Frontal cortex (tissue), 4 donors: Measurements from ENCODE around the gene UMAD1. TPM values are rescaled to one million over a fixed set of nuclear protein-coding genes. Genes with fewer than 3 reads are reported as not detected.
"Not testable (repeated sequence)": the region's sequence is repeated elsewhere in the genome, so short reads cannot be mapped to it uniquely, and the experiment has no call there.

ENCODE experiments used
- DNase-seq, 2 donors: peaks; one replicate each; pipeline ENCODE4 v3.0.0; 2012; ENCODE audit warnings: low spot score in 2 of 2
- FAIRE-seq: peaks from 2 replicates; lab custom pipeline; 2012; peaks lifted over from hg19 to GRCh38; lab: Jason Lieb, UNC
- total RNA-seq: library from RNA; depleted of rRNA; stranded (reverse); fragments of >200 nt; gene quantifications from one replicate; pipeline ENCODE4 v1.2.3, GENCODE V29; 2014
- donor health status: control.
- donor health status: control.
- donor health status: control.

The UMAD1 gene
- total RNA-seq, 1 donor from 2014 or later, result 7.3 TPM

DNA sequence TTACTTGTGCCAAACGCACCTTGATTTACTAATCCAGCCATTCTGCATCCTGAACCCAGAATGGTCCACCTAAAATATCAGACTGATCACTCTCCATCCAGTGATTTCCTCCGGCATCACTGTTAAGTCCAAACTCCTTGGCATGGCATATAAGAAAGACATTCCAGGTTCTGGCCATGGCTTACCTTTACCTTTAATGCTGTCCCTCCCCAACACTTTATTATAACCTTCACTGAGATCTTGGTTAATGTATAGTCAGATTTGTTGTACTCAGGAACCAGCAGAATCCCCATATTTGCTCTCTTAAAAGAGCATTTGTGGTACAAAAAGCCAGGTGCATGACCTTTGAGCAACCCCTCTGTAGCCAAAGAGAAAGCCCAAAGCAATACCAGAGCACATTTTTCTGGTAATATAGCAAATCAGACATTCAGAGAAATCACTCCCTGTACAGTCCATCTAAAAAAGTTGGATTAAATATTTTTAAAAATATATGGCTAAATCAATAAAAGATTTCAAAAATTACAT is 10.2 kb downstream of the UMAD1 start:
- no peak for FAIRE-seq
- DNase-seq, result no peak

DNA sequence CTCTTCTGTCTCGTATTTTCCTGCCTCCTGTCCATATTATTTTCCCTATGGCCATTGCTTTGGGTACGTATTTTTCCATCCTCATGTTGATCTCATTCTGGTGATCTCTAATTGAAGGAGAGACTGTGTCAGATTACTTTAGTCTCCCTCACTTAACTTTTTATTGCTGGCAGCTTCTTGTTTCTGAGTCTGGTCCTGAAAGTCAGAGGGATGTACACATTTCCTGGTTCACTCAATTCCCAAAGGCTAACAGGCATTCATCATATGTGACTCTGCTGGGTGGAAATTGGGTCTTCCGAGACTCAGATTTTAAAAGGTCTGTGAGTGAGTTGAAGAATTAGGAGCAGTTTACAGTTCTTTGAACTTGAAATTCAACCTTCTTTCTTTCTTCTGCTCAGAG is 10.9 kb downstream of the UMAD1 start:
- DNase-seq (no peak), FAIRE-seq (no peak)

DNA sequence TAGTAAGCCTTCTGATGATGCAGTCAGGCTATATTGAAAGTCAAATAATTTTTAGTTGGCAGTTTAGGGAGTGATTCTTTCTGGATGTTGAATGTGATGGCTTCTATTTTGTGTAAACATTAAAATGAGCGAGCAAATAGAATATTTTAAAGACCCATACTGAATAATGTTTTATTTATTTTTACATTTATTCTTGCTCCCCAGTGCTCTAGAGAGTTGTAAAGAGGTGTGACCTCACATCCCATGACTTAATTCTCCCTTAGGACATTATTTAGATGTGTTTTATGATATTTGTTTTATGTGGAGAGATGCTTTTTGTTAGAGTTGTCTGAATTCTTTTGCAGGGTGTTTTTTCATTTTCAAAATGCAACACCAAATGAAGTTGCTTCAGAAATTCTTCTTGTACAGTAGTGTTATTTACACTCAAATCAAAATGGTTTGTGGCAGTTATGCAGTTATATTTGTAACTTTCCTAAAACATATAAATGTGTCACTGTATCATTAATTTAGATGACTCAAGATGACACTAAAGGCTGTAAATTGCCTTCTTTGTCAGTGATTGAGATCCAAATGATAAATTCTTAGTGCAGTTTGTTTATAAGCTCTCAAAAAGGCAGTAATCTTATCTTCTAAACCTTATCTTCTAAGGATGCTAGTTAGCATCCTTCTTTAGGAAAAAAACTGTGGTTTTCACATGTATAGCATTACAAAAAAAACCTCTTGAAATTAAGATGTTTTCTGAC is 12.4 kb downstream of the UMAD1 start:
- FAIRE-seq, result no peak

DNA sequence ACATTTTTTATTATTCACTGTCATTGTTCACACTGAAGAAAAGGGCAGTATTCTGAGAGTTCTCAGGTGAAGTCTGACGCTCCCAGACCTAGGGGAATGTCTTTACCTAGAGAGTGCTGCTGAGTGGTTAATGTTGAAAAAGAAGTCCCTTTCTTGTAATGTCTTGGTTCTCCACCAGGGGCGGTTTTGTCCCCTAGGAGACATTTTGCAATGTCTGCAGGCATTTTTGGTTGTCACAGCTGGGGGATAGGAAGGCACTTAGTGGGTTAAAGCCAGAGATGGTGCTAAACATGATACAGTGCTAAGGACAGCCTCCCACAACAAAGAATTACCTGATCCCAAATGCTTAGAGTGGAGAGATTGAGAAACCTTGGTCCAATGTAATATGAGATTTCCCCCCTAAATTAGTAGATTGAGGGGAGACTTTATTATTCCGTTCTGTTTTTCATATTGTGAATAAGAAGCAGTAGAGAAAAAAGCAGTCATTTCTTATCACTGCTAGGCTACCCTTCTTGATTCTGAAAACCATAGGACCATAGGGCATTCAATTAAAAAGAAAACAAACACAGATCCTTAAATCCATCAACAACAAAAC is 13.1 kb downstream of the UMAD1 start:
- DNase-seq, result no peak
- FAIRE-seq, result no peak

More for the DNA sequence above, 12.4 kb downstream of the UMAD1 start:
- DNase-seq, result no peak

DNA sequence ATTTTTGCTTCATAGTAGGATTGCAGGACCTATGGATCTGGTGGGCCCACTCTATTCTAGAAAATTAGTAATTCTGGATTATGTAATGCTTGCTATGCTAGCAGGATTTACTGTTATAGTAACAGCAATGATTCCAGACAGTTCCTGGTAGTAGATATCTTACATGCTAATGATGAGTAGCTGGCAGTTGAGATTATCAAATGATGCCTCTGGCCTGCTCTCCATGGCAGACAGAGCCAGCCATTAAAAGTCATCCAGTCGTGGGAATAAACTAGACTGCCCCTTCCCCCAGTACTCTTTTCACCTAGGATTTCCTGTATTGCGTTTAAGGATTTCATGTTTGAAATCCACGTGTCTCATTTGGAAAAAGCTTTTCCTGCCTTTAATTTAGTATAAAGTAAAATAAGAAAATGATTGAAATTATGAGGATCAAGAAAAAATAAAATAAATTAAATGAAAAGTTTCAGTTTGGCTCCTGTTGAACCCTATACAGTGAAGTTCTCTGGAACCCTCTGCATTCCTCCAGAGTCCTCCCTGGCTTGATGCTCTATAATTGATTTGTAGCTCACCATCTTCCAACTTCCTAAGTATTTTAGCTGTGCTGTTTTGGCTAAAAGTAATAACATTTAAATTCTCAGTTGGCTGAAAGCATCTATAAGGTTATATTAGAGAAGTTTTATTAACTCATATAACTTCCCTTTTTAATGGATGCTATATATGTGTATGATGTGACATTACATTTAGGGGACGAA is 14.6 kb downstream of the UMAD1 start:
- no peak for FAIRE-seq
- no peak for DNase-seq

DNA sequence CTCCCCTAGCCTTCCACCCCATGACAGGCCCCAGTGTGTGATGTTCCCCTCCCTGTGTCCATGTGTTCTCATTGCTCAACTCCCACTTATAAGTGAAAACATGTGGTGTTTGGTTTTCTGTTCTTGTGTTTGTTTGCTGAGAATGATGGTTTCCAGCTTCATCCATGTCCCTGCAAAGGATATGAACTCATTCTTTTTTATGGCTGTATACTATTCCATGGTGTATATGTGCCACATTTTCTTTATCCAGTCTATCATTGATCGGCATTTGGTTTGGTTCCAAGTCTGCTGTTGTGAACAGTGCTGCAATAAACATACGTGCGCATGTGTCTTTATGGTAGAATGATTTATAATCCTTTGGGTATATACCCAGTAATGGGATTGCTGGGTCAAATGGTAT is 15.9 kb downstream of the UMAD1 start:
- not testable (repeated sequence) for DNase-seq

DNA sequence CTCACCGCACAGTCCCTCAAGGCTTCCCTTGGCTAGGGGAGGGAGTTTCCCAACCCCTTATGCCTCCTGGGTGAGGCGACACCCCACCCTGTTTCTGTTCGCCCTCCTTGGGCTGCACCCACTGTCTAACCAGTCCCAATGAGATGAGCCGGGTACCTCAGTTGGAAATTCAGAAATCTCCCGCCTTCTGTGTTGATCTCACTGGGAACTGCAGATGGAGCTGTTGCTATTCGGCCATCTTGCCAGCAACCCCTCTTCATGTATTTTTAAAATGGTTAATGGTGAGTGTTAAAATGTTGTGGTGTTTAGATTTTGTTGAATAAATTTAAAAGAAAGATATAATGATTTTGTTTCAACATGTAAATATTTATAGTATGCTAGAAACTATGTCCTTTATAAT is 22.0 kb downstream of the UMAD1 start:
- no peak for DNase-seq
- no peak for FAIRE-seq

More for the DNA sequence above, 15.9 kb downstream of the UMAD1 start:
- not testable (repeated sequence) for FAIRE-seq

DNA sequence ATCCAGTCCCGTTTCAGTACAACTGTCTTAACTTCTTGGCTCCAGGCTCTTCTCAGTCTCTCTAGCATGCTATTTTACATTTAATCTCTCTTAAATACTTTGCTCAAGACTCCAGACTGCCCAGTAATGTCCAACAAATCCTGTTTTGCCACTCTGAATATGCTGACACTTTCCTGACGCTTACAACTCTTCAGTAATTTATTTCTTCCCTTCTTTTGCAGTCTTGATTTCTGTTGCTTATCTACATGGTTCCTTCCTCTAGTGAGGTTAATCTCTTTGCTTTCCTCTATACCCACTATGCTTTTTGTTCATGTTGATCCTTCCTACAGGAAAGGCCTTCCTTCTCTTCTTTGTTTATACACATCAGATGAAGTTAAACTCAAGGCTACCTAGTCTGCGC is 23.7 kb downstream of the UMAD1 start:
- DNase-seq, result no peak
- FAIRE-seq, result no peak

DNA sequence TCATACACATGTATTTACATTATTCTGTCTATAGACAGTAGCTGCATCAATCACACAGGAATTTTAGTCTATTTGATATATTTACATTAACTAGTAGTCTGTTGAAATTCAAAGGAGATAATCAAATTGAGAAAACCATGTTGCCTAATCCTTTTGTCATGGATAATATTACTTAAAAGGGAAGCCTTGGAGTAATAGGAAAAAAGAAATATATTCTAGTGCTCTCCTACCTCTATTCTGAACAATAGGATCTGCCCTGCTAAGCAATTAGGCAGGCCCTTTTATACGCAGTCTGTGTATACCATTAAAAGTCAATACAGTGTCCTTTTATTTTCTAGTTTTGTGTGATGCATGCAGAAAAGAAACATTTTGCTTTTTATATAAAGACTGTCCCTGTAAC is 24.5 kb downstream of the UMAD1 start:
- FAIRE-seq (no peak), DNase-seq (no peak)

DNA sequence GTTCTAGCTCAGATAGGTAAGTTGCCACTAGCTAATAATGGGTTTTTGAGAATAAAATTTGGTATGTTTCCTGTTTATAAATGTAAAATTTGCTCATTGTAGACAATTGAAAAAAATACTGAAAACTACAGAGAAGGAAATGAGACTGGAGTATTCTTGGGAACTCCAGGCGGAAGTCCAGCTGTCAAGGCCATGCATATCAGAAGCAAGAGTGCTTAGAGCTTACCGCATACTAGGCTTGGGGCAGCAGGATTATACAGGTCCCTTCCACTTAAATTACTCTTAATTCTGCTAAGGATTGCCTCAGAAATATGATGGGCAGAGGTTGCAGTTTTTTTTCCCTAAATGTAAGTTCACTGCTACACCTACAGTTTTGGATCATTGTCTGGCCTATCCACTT is 26.6 kb downstream of the UMAD1 start:
- no peak for FAIRE-seq

DNA sequence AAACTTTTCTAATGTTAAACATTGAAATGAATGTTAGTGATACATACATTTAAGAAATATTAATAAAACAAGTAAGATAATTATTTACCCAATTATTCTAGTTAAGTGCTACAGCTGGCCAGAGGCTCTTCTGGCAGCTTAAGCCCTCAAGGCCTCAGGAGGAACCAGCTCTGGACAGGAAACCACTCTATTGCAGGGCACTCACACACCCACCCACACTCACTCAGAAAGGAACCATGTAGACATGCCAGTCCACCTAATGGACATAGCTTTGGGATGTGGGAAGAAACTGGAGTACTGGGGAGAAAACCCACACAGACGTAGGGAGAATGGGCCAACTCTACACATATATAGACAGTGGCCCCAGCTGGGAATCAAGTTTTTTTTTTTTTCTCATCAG is 28.2 kb downstream of the UMAD1 start:
- DNase-seq, result no peak
- FAIRE-seq, result no peak

More for the DNA sequence above, 26.6 kb downstream of the UMAD1 start:
- DNase-seq, result no peak

DNA sequence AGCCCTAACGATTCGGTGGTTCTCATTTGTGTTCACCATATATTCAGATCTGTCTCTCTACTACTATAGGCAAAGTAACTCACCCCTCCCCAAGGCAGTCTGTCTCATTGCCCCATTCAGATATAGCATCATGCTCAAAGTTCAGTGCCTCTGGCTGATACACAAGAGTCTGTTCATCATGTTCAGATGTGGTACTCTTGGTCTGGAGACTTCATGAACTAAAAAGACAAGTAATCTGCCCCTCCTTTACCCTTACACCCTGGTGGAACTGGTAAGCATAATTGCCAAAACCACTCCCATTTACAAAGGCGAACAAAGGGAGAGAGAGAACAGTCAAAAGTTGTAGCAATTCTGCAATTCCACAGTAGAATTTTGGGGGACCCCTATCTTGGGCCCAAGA is 29.9 kb downstream of the UMAD1 start:
- FAIRE-seq (no peak), DNase-seq (no peak)

DNA sequence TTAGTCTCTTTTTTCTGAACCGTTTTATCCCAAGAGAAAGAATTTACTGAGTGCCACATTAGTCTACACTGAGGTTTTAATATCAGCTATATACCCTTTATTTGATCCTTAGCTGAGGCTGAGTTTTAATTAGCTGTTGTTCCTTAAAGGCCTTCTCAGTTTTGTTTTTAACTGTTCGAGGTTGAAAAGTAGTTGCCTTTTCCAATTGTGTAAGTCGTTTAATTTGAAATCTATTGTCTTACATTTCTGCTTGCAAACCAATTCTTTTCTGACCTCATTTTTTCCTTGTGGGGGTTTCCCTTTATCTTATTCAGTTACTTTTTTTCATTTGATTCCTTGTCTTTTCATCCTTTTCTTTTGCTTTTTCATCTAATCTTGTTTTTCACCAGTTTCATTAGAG is 30.8 kb downstream of the UMAD1 start:
- FAIRE-seq (no peak), DNase-seq (no peak)

DNA sequence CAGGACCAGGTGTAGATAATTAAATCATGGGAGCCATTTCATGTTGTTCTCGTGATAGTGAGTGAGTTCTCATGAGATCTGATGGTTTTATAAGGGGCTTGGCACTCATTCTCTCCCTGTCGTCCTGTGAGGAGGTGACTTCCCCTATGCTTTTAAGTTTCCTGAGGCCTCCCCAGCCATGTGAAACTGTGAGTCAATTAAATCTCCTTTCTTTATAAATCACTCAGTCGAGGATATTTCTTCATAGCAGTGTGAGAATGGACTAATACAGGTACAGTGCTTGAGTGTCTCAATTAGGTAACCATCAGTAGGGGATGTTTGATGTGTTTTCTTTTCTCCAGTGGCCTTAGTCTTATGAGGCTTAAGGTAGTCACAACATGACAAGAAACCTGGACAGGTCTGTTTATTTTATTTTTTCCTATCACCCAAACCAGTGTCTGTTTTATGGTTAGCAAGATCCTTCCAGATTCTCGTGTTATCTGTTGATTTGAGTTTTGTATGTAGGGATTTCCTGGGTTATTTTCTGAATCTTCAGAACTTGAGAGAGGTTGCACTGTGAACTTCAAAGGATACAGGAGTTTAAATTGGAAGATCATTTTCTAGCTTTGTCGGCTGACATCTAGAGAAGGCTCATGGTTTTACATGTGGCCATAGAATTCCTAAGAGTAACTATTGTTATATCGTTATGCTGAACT is 32.1 kb downstream of the UMAD1 start:
- FAIRE-seq (no peak), DNase-seq (no peak)

DNA sequence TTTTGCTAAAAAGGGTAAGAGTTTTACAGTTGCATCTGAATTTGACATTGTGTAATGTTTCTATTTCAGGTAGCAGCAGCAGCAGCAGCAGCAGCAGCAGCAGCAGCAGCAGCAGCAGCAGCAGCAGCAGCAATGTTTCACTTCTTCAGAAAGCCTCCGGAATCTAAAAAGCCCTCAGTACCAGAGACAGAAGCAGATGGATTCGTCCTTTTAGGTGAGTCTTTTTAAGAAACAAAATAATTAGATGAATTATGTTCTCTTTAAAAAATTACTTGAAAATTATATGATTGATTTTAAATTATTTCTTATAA is 32.6 kb downstream of the UMAD1 start:
- no peak for FAIRE-seq
- no peak for DNase-seq

DNA sequence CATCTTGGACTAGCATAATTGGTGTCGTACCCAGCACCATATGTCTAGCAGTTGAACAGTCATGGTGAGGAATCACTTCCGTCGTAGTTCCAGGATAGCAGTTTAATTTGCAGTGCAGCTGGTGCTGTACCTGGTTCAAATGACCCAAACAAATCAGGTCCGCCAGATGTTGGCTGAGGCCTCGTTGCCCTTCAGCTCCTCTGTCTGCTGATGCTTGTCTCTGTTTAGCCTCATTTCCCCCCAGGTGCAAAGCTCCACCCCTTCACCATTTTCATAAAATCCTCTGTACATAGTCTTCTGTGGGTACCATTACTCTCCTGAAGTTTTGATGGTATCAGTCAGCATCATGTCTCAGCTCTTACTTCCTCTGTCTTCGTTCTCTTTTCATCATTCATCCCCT is 35.1 kb downstream of the UMAD1 start:
- FAIRE-seq (no peak), DNase-seq (no peak)

DNA sequence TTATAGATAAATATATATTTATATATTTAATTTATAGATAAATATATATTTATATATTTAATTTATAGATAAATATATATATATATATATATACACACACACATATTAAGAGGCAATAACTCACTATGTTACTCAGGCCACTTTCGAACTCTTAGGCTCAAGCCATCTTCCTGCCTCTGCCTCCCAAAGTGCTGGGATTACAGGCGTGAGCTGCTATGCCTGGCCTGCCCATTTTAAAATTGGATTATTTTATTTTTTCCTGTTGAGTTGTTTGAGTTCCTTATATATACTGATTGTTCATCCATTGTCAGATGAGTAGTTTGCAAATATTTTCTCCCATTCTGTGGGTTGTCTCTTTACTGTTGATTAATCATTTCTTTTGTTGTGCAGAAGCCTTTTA is 39.1 kb downstream of the UMAD1 start:
- FAIRE-seq, DNase-seq: not testable (repeated sequence)

DNA sequence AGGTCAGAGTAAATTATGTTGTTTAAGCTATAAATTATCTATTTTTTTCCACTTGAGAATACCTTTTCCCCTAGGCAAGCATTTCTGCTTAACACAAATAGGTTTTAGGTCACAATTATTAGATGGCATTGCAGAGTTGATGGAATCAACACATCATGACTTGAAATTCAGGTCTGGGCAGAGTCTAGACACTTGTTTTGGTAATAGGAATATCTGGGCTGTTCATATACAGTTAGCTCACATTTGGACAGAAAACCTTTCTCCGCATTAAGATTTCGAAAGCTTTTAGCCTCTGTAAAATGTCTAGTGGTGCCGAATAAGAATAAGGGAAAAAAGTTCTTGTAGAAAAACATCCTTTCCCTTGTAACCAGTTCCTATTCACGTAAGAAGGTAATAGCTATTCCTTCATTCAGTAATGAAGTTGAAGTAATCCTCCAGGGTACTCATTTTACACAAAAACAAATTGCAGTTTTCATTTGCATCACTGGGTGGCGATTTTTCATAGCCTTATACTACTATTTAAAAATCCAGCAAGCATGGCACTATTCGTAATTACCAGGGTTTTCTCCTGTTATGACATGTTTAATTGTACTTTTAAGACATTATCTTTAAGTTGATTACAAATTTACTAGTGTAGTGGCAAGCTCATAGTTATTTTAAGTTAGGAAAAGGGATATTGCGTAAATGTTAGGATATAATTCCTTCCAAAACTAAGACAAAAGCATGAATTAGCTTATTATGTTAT is 40.8 kb downstream of the UMAD1 start:
- DNase-seq (peak; percentile 8 to 11), FAIRE-seq (peak; percentile 98)

DNA sequence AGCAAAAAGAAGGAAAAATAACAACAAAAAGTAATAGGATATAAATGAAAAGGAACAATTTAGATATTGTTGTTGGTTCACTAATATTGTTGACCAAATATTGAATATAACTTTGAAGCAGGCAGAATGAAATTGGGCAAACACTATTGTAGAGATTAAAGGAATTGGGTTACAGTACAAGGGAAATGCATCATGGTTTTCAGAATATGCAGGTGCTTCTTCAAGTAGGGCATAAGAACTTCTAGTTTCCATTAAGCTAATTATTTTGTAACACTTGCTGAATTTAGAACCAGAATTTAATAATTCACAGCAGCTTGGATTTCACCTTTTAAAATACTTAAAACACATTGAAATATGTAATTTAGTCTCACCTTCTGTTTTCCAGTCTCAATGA is 41.4 kb downstream of the UMAD1 start:
- FAIRE-seq (no peak), DNase-seq (no peak)

DNA sequence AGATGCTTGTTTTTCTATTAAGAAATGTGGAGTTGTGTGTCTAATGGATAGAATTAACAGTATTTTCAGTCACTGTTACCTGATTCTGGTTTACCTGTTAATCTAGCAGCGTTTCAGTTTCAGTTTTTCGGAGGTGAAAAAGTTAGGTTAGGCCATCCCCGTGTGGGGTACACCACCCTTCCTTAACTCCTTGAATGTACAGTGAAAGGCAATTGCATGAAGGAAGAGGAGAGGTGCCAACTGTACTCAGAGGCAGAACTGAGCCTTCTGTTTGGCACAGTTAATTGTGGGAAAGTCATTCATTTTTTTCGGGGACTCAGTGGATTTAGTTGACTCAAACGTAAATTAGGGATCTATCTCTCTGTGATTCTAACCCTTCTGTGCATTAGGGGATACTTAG is 42.3 kb downstream of the UMAD1 start:
- DNase-seq (no peak), FAIRE-seq (no peak)
